Colonic mucosa (tissue), 4 donors: ENCODE data around the gene RFT1. TPM values are rescaled to one million over a fixed set of nuclear protein-coding genes. Genes with fewer than 3 reads are reported as not detected.

Source experiments
- DNase-seq: peaks from one replicate; pipeline ENCODE4 v3.0.0-alpha.2; 2020
- H3K27ac ChIP-seq: fragments of 200-600 bp; one replicate; pipeline ENCODE4 v1.8.0; 2021
- H3K27me3 ChIP-seq: fragments of 200-600 bp; one replicate; pipeline ENCODE4 v1.8.0; 2021
- H3K36me3 ChIP-seq: fragments of 200-600 bp; one replicate; pipeline ENCODE4 v1.8.0; 2021
- H3K4me1 ChIP-seq: fragments of 200-600 bp; one replicate; pipeline ENCODE4 v1.8.0; 2021; ENCODE audit warnings: mild to moderate bottlenecking
- H3K4me3 ChIP-seq: fragments of 200-600 bp; one replicate; pipeline ENCODE4 v1.8.0; 2021
- H3K9ac ChIP-seq, 2 donors: one replicate each; pipeline ENCODE4 v1.7.0; 2013; ENCODE audit warnings: control low read depth in 2 of 2, low read depth in 2 of 2, low read length in 2 of 2
- H3K9me3 ChIP-seq: fragments of 200-600 bp; one replicate; pipeline ENCODE4 v1.8.0; 2021
- intact Hi-C: fragments of 100-400 bp; cut with DNase I; formaldehyde crosslinking; loops from one replicate; pipeline ENCODE4 v1.14.1; 2022
- total RNA-seq, 2 donors: library from RNA; stranded (reverse); fragmentation: NEBNext Ultra II Directional in 1 of 2; extraction: Animal tissue kit (Norgen Biotek cat#: 25700) in 1 of 2; gene quantifications; one replicate each; pipeline ENCODE4 v1.2.1, GENCODE V29; 2021
- TF ChIP-seq, protein P1 (sequence below): fragments of 200-600 bp; IDR thresholded peaks from one replicate; pipeline ENCODE4 v1.8.0; 2022; ENCODE audit warnings: antibody characterized with exemption, mild to moderate bottlenecking
- donor health status: healthy.
- donor health status: DM: no; HTN: no; CAD: no.
- donor health status: DM: no; HTN: no; CAD: no.

The RFT1 gene
- total RNA-seq, 2 donors from 2014 or later = 15.3 to 30.4 TPM

GRCh38 chr3:53169045-53169831 lies 39.0 kb upstream of the RFT1 start:
- no peaks in the 10 kb centered on the region for H3K36me3 ChIP-seq
- no peaks in the 10 kb centered on the region for H3K27me3 ChIP-seq
- peak overlapping the region in 1 of 2 donors; percentile 56 for H3K9ac ChIP-seq
- TF ChIP-seq, protein P1, sequence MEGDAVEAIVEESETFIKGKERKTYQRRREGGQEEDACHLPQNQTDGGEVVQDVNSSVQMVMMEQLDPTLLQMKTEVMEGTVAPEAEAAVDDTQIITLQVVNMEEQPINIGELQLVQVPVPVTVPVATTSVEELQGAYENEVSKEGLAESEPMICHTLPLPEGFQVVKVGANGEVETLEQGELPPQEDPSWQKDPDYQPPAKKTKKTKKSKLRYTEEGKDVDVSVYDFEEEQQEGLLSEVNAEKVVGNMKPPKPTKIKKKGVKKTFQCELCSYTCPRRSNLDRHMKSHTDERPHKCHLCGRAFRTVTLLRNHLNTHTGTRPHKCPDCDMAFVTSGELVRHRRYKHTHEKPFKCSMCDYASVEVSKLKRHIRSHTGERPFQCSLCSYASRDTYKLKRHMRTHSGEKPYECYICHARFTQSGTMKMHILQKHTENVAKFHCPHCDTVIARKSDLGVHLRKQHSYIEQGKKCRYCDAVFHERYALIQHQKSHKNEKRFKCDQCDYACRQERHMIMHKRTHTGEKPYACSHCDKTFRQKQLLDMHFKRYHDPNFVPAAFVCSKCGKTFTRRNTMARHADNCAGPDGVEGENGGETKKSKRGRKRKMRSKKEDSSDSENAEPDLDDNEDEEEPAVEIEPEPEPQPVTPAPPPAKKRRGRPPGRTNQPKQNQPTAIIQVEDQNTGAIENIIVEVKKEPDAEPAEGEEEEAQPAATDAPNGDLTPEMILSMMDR = no peak
- H3K9me3 ChIP-seq = no peaks in the 10 kb centered on the region
- peaks cover 16% of the 10 kb centered on the region for H3K4me1 ChIP-seq
- H3K27ac ChIP-seq = peak overlapping the region; percentile 40
- intact Hi-C loops = no loop called here
- H3K4me3 ChIP-seq = no peak overlapping the region
- DNase-seq = no peak

DNA sequence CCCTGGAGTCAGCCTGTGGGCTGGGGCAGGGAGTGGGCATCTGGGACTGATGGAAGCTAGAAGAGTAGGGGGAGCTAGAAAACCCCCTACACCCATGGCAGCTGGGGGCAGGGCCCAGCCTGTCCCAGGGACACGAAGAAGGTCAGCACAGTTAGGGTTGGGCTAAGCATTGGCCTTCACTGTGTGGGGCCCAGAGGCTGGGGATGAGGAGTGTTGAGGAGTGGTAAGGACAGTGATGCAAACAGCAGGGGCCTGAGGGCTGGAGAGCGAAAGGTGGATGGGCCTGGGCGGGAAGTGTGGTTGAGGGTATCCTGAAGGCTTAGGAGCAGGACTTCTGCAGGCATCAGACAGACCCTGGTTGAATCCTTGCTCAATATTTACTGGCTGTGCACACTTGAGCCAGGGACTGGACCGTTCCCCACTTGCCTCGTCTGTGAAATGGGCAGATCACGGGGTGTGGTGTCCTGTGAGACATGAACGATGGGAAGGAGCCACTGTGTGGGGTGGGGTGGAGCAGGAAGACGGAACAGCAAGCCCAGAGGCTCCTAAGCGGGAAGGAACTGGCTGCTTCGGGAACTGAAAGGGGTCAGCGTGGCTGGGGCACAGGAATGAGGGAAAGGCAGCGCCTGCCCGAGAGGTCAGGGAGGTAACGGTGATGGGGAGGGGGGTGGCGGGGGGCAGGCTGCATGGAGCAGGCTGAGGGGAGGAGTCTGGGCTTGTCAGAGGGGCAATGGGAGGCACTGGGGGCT lies 38.1 kb upstream of the RFT1 start:
- Histone ChIP-seq H3K27me3 (no peaks in the 10 kb centered on the region), H3K9ac (peak overlapping the region in 1 of 2 donors; percentile 40), H3K9me3 (no peaks in the 10 kb centered on the region), H3K4me1 (peaks cover 16% of the 10 kb centered on the region), H3K4me3 (no peak overlapping the region), H3K36me3 (no peaks in the 10 kb centered on the region), H3K27ac (no peak overlapping the region)
- intact Hi-C loops = no loop called here
- DNase-seq = no peak
- TF ChIP-seq, protein P1 = no peak

- Histone ChIP-seq H3K36me3 (no peaks in the 10 kb centered on the region), H3K4me1 (peaks cover 11% of the 10 kb centered on the region), H3K9me3 (no peaks in the 10 kb centered on the region), H3K4me3 (no peak overlapping the region), H3K27ac (no peak overlapping the region), H3K9ac (peak overlapping the region in 1 of 2 donors; percentile 40), H3K27me3 (no peaks in the 10 kb centered on the region)
- DNase-seq = no peak
- intact Hi-C loops = no loop called here
- TF ChIP-seq, protein P1 = no peak
Measured at GRCh38 chr3:53167418-53168174, 37.4 kb upstream of the RFT1 start.

DNA sequence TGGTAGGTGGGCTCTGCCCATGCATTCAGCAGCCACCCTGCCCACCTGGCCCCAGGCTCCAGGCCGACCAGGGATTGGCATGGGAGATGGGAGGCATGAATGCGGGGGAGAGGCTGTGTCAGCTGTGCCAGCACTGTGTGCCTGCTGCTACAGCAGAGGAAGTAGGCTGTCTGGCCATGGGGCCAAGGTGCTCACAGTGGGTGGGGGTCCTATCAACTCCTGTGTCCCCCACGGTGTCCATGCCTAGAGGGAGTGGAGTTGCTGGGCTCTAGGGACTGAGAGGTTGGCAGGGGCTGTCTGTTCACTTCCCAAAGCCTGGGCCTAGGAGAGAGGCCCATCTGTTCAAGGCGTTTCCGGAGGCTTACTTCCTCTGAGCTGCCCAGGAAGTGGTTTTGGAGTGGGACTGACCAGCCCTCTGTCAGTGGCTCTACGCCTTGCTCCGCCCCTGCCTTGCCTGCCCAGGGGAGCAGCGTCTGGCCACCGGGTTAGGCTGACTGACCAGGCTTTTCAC lies 36.6 kb upstream of the RFT1 start:
- DNase-seq = no peak
- no peaks in the 10 kb centered on the region for H3K9me3 ChIP-seq
- H3K9ac ChIP-seq = peak overlapping the region in 1 of 2 donors; percentile 53
- no peak overlapping the region for H3K4me3 ChIP-seq
- H3K27me3 ChIP-seq = no peaks in the 10 kb centered on the region
- H3K36me3 ChIP-seq = no peaks in the 10 kb centered on the region
- H3K27ac ChIP-seq = peak overlapping the region; percentile 27
- peaks cover 11% of the 10 kb centered on the region for H3K4me1 ChIP-seq
- intact Hi-C loops = no loop called here
- TF ChIP-seq, protein P1 = no peak

DNA sequence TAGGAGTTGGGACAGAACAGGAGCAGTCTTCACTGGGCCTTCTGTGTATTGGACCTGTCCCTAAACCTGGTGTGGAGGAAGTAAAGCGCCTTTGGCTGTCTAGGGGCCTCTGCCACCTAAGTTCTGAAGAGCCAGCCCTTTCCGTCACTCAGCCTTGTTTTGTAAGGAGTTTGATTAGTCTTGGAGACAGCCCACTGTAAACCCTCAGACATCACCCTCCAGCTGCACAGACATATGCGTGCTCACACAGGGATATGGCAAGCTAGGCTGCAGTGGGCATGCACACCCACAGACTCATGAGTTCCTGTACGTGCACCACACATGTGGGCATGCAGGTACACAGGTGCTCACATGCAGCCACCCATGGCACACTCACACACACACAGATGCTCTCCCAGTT lies 36.0 kb upstream of the RFT1 start:
- no peaks in the 10 kb centered on the region for H3K9me3 ChIP-seq
- H3K27ac ChIP-seq = no peak overlapping the region
- H3K4me1 ChIP-seq = peaks cover 11% of the 10 kb centered on the region
- no peaks in the 10 kb centered on the region for H3K36me3 ChIP-seq
- no peaks in the 10 kb centered on the region for H3K27me3 ChIP-seq
- TF ChIP-seq, protein P1 = no peak
- intact Hi-C loops = no loop called here
- DNase-seq = no peak
- peak overlapping the region in 1 of 2 donors; percentile 53 for H3K9ac ChIP-seq
- H3K4me3 ChIP-seq = no peak overlapping the region
